Measurements from ENCODE around the gene RPL9. TPM values are rescaled to one million over a fixed set of nuclear protein-coding genes. Genes with fewer than 3 reads are reported as not detected.

RPL9 gene
- total and polyA plus RNA-seq, 2 of the 4 experiments (the other 2 are of a cell fraction), result 1,627 to 1,905 TPM

DNA sequence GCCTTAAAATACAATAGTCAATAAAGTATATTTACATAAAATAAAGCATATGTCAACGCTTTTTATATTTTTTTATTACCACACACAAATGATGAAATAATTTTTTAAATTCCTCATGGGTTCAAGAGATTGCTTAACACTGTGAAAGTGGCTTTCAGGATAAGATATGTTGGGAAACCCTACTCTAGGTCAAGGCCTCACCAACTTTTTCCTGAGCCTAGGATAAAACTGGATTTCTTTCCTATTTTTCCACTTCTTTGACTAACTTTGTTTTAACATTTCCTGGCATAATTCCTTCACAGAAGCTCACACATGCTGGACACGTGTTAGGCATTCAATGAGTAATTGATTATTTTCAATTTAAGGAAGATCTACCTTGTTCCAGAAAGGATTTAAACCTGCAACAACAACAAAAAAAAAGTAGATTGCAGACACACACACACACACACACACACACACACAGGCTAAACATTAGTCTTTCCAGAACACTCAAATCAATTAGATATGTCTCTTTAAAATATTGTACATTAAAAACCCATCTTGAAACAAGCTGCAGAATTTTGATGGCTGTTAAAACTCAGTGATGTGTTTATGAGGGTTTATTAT, 42.9 kb downstream of the RPL9 start:
- Histone ChIP-seq H2BK120ac (ENCODE audit: low read depth, low read length) (no peak overlapping the region), H3K36me3 (ENCODE audit: control insufficient read depth, insufficient read depth, low read length) (no peaks in the 10 kb centered on the region), H3K27ac (ENCODE audit: insufficient read depth, low read length) (no peak overlapping the region), H2AK5ac (ENCODE audit: low read depth, low read length) (no peak overlapping the region), H3K79me1 (ENCODE audit: low read depth in 1 of 2, low read length in 2 of 2) (no peaks in the 10 kb centered on the region), H2BK20ac (ENCODE audit: low read depth, low read length) (no peak overlapping the region), H4K20me1 (ENCODE audit: insufficient read depth, low read length) (no peaks in the 10 kb centered on the region), H3K4me1 (ENCODE audit: control insufficient read depth, insufficient read depth, low read length) (no peaks in the 10 kb centered on the region), H3K4ac (ENCODE audit: low read depth, low read length) (no peak overlapping the region), H3K14ac (replicated peaks; ENCODE audit: low read depth, low read length) (no peak overlapping the region), H3K23ac (ENCODE audit: low read depth, low read length) (no peak overlapping the region), H2BK15ac (ENCODE audit: low read depth, low read length) (no peak overlapping the region), H4K91ac (ENCODE audit: insufficient read depth, low read depth, low read length) (no peak overlapping the region), H3K56ac (ENCODE audit: extremely low read depth, insufficient read depth, low read length) (no peak overlapping the region), H2AK9ac (replicated peaks; ENCODE audit: low read depth, low read length, poor library complexity) (no peak overlapping the region), H3K4me2 (ENCODE audit: low read depth, low read length) (no peak overlapping the region), H3K9me1 (ENCODE audit: insufficient read depth, low read length) (no peaks in the 10 kb centered on the region), H3K18ac (ENCODE audit: low read depth, low read length) (no peak overlapping the region), H2AFZ (replicated peaks; ENCODE audit: low read length, poor library complexity) (no peak overlapping the region), H3K9me3 (ENCODE audit: control insufficient read depth, insufficient read depth, low read length) (no peaks in the 10 kb centered on the region), H3K9ac (ENCODE audit: low read depth, low read length) (no peak overlapping the region), H3K27me3 (ENCODE audit: control insufficient read depth, insufficient read depth, low read length) (peaks cover 3% of the 10 kb centered on the region; the same call in 1 of the 2 replicates), H4K8ac (ENCODE audit: low read depth in 2 of 2, low read length in 2 of 2) (no peak overlapping the region), H4K5ac (ENCODE audit: low read depth, low read length) (no peak overlapping the region), H3K4me3 (ENCODE audit: insufficient read depth, low read depth, low read length) (no peak overlapping the region), H2BK5ac (ENCODE audit: low read depth, low read length, poor library complexity, severe bottlenecking) (no peak overlapping the region)
- POLR2A ChIA-PET (ENCODE audit: unreplicated experiment), result no interaction called here
- in situ Hi-C loops (cut with MboI; ENCODE audit: low sequenced_read_pairs), result no loop called here
- no CpG with 5 or more reads among the region's 2 CpGs for WGBS, 2 experiments (ENCODE audit: extremely low coverage in 2 of 2, insufficient read length in 1 of 2)
- CTCF ChIA-PET, result no interaction called here
- ATAC-seq (ENCODE audit: low read depth) (no peak), DNase-seq (no peak)
- dilution Hi-C loops (cut with HindIII; ENCODE audit: low sequenced_read_pairs, unreplicated experiment), result no loop called here
- TF ChIP-seq BHLHE40 (IDR thresholded peaks at IDR 0.05; ENCODE audit: low read depth, low read length) (no peak), MAZ (IDR thresholded peaks at IDR 0.05; ENCODE audit: borderline replicate concordance, low read depth, low read length) (no peak), RFX5 (IDR thresholded peaks at IDR 0.05; ENCODE audit: low read depth, low read length) (no peak), CEBPB (IDR thresholded peaks at IDR 0.05; ENCODE audit: low read depth, low read length) (no peak; the same call in 1 of the 2 replicates), POLR2A (IDR thresholded peaks at IDR 0.05; ENCODE audit: low read depth, low read length) (no peak), RCOR1 (IDR thresholded peaks at IDR 0.05; ENCODE audit: insufficient replicate concordance, low read length) (no peak), FOS (IDR thresholded peaks at IDR 0.05; ENCODE audit: low read depth, low read length) (no peak), NFE2L2 (IDR thresholded peaks at IDR 0.05; ENCODE audit: low read depth, low read length) (no peak), RAD21 (IDR thresholded peaks at IDR 0.05; ENCODE audit: low read length) (no peak), SMC3 (IDR thresholded peaks at IDR 0.05; ENCODE audit: low read depth, low read length) (no peak)
- TF ChIP-seq, protein P1, sequence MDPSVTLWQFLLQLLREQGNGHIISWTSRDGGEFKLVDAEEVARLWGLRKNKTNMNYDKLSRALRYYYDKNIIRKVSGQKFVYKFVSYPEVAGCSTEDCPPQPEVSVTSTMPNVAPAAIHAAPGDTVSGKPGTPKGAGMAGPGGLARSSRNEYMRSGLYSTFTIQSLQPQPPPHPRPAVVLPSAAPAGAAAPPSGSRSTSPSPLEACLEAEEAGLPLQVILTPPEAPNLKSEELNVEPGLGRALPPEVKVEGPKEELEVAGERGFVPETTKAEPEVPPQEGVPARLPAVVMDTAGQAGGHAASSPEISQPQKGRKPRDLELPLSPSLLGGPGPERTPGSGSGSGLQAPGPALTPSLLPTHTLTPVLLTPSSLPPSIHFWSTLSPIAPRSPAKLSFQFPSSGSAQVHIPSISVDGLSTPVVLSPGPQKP (IDR thresholded peaks at IDR 0.05; ENCODE audit: borderline replicate concordance, low read depth, low read length), result no peak
- intact Hi-C loops (cut with micrococcal nuclease), result no loop called here
- no TSS peak for BruUV-seq (replicated peaks)
